Urothelium cell line (cell line): ENCODE data around the gene FITM1.

Experiments used
- DNase-seq: peaks from one replicate; pipeline ENCODE4 v3.0.0; 2011; ENCODE audit warnings: low spot score, mixed read lengths
- FAIRE-seq: peaks from 2 replicates; lab custom pipeline; 2011; peaks lifted over from hg19 to GRCh38; lab: Jason Lieb, UNC

The FITM1 gene

DNA sequence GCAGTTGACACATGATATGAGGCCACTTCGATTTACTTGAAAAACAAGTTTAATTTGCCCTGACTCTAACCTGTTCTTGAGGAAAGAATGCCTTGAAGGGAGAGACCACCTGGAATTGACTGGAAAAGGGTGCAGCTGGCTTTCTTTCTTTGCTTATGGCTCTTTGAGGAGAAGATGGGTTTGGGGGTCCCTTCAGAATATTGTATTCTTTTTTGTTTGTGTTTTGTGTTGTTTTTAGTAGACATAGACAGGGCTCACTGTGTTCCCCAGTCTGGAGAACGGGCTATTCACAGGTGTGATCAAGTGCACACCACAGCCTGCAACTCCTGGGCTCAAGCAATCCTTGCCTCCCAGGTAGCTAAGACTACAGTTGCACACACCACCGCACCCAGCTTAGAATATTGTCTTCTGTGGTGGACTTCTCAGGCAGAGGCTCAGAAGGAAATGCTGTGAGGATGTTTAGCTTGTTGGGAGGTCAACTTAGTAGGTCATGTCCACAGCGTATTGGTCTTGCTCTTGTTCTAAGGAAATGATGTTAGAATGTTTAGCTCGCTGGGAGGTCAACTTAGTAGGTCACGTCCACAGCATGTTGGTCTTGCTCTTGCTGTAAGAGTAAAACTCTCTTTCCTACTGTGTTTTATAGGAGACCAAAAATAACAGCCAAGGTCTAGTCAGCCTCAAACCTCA, 14.2 kb upstream of the FITM1 start:
- no peak for FAIRE-seq
- DNase-seq: no peak

DNA sequence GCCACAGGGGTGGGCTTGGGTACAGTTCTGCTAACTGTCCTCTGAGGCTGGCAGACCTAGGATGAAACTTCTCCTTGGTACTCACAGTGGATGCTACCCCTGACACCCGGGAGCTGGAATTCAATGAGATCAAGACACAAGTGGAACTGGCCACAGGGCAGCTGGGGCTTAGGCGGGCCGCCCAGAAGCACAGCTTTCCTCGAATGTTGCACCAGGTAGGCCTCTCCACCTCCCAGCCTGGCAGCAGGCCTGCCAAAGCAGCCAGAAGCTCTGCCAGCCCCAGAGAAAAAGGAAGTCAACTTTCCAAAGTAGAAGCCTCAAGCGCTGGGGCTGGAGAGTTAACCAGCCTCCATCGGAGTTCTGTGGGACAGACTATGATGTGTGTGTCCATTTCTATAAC, 13.3 kb upstream of the FITM1 start:
- FAIRE-seq (no peak), DNase-seq (no peak)

DNA sequence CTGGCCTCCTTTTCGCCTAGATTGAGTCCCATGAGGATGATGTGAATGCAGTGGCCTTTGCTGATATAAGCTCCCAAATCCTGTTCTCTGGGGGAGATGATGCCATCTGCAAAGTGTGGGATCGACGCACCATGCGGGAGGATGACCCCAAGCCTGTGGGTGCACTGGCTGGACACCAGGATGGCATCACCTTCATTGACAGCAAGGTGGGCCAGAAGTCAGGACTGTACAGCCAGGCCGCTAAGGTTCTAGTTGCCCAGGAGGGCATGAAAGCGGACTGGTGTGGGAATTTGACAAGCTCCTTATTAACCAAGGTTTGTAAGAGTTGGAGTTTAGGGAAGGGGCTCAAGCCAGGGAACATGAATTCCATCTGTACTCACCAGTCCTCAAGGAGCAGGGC, 10.8 kb upstream of the FITM1 start:
- no peak for FAIRE-seq

DNA sequence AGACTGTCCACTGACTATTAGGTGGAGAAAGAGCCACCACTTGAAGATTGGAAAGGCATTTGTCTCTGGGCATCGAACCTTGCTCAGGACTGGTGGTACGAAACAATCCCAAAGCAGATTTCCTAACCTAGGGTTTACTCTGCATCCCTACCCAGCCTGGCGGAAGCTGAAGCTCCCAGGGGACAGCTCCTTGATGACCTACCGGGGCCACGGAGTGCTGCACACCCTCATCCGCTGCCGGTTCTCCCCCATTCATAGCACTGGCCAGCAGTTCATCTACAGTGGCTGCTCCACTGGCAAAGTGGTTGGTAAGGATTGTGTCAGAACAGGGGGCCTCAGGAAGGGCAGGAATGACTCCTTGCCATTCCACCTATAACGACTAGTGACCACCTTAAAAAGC, 9.2 kb upstream of the FITM1 start:
- DNase-seq (no peak), FAIRE-seq (no peak)

More for the DNA sequence above, 10.8 kb upstream of the FITM1 start:
- DNase-seq: no peak

DNA sequence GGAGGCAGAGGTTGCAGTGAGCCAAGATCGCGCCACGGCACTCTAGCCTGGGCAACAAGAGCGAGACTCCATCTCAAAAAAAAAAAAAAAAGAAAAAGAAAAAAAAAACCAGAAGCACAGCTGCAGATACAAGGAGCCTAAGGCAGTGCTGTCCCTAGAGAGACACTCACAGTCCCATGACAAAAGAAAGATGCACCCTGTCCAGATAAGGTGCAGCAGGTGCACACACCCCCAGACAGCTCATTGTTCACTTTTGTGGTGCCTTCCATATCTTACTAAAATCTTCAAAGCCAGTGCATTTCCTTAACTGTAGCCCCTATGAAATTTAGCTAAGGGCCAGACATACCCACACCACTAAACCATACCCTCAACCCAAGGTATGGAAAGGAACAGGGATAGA, 8.0 kb upstream of the FITM1 start:
- FAIRE-seq: no peak
- DNase-seq: no peak

DNA sequence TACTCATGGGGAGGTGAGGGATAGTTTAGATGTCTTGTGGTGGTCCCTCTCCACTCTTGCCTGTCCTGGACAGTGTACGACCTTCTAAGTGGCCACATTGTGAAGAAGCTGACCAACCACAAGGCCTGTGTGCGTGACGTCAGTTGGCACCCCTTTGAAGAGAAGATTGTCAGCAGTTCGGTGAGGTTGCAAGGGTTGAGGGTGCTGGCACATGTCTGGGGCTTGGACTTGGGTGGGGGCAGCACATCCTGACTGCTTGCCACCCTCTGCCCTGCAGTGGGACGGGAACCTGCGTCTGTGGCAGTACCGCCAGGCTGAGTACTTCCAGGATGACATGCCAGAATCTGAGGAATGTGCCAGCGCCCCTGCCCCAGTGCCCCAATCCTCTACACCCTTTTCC, 7.6 kb upstream of the FITM1 start:
- FAIRE-seq (no peak), DNase-seq (no peak)

DNA sequence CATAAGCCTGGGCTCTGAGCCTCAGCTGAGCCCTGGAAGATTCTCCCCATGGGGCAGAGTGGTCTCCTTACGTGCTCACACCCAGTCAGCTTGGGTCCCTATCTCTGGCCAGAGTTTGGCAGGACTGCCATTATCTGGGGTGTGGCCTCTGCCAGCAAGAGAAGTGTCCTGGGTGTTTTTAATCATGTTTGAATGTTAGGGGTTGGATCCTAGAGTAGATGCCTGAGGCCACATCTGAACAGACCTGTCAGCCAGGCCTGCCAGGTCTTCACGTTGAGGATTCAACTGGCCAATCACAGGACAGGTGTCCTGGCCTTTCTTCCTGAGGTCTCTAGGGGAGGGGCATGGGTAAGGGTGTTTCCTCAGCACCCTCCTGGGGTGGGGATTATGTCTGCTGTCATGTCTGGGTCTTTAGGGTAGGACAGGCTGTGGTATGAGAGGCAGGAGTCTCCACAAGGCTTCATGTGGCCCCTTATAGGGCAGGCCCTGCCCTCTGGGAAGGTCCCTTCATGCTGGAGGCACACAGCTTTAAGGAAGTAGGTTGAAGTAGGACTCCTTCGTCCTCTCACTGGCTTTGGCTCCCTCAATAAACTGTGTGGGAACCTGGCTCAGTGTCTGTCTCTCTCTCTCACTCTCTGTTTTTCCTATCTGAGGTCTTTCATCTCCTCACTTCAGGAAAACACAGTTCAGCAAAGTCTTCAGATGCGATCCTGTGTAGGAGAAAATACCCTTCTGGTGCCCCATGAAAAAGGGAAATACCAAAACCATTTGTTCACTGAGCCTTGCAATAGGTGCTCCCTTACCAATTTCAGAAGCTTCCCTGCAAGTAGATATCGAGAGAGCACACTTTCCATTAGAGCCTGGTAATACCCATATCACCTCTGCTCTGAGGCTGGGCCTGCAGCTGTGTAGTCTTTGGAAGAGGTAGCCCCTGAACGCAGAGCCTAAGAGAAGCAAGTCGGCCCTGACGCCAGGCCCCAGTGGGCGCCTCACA, 6.7 kb upstream of the FITM1 start:
- DNase-seq (no peak), FAIRE-seq (no peak)

DNA sequence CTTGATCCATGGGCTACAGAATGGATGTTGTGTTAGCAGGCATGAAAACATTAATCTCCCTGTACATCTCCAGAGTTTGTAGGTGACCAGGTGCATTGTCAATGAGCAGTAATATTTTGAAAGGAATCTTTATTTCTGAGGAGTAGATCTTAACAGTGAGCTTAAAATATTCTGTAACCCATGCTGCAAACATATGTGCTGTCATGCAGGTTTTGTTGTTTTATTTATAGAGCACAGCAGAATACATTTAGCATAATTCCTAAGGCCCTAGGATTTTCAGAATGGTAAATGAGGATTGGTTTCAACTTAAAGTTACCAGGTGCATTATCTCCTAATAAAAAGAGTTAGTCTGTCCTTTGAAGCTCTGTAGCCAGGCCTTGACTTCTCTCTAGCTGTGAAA, 3.5 kb upstream of the FITM1 start:
- no peak for DNase-seq
- no peak for FAIRE-seq

DNA sequence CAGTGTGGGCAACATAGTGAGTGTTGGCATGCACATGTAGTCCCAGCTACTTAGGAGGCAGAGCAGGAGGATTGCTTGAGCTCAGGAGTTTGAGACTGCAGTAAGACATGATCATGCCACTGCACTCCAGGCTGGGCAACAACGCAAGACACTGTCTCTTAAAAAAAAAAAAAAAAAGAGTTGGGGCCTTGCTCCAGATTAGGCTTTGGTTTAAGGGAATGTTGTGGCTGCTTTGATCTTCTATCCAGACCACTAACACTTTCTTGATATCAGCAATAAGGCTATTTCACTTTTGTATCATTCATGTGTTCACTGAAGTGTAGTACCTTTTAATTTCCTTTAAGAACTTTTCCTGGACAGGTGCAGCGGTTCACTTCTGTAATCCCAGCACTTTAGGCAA, 2.8 kb upstream of the FITM1 start:
- DNase-seq: no peak
- no peak for FAIRE-seq

DNA sequence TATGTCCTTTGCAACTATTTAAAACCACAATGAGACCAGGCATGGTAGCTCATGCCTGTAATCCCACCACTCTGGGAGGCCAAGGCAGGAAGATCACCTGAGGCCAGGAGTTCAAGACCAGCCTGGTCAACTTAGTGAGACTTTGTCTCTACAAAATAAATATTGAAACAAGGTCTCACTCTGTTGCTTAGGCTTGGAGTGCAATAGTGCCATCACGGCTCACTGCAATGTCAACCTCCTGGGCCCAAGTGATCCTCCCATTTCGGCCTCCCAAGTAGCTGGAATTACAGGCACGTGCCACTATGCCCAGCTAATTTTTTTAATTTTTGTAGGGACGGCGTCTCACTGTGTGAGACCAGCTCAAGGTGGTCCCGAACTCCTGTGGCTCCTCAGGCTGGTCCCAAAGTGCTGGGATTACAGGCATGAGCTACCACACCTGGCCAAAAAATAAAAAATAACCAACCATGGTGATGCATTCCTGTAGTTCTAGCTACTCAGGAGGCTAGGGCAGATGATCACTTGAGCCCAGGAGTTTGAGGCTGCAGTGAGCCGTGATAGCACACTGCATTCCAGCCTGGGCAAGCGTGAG, 955 bp upstream of the FITM1 start:
- FAIRE-seq (no peak), DNase-seq (no peak)

DNA sequence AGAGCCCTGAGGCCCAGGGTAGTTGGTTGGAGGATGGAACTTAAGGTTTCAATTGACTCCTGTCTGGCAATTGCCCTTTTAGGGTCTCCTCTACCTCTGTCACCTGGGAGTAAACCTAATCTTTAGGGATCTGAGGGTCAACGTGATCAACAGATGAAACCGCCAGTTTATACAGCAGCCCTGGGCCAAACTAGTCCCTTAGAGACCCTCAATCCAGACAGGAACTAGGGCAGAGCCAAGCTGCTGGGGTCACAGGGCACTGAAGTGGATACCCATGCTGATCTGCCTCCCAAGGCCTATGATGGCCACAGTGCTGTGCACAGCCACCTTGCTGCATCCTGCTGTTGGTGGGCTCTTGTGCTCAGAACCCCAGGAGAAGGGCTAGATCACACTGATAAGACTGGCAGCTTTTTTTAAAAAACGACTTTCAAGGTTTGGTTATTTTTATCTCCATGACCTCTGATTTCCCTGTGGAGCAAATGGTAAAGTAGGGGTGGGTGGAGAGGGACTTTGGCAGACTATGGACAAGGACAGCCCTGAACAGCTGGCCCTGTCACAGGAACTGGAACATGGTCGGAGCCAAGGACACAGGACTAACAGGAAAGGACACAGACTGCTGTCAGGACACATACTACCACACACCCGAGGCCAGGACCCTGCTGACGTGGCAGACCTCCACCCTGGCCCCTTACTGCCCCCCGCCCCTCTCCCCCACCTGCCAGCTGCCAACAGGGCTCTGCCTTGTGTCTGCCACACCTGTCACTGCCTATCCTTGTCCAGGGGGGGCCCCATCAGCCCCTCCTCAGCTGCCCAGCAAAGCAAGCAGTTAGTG, 474 bp downstream of the FITM1 start:
- FAIRE-seq (no peak), DNase-seq (no peak)

DNA sequence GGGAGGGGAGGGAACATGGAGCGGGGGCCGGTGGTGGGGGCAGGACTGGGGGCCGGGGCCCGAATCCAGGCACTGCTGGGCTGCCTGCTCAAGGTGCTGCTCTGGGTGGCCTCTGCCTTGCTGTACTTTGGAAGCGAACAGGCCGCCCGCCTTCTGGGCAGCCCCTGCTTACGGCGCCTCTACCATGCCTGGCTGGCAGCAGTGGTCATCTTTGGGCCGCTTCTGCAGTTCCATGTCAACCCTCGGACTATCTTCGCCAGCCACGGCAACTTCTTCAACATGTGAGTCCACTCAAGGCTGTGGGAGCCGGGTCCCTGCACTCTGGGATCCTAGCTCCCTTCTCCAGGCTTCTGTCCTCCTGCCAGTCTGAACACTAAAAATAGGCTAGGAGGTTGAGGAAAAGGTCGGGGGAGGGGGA, 1.1 kb downstream of the FITM1 start:
- no peak for DNase-seq
- FAIRE-seq: no peak

DNA sequence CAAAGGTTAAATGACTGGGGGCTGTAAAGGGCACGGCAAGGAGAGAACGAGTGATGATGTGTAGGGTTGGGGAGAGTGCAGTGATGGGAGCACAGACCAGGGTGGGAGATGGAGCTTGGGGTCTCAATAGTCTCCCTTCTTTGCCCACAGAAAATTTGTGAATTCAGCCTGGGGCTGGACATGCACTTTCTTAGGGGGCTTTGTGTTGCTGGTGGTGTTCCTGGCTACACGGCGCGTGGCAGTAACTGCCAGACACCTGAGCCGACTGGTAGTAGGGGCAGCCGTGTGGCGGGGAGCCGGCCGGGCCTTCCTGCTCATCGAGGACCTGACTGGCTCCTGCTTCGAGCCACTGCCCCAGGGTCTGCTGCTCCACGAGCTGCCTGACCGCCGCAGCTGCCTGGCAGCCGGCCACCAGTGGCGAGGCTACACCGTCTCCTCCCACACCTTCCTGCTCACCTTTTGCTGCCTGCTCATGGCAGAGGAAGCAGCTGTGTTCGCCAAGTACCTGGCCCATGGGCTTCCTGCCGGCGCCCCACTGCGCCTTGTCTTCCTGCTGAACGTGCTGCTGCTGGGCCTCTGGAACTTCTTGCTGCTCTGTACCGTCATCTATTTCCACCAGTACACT, 1.7 kb downstream of the FITM1 start:
- DNase-seq (no peak), FAIRE-seq (no peak)

DNA sequence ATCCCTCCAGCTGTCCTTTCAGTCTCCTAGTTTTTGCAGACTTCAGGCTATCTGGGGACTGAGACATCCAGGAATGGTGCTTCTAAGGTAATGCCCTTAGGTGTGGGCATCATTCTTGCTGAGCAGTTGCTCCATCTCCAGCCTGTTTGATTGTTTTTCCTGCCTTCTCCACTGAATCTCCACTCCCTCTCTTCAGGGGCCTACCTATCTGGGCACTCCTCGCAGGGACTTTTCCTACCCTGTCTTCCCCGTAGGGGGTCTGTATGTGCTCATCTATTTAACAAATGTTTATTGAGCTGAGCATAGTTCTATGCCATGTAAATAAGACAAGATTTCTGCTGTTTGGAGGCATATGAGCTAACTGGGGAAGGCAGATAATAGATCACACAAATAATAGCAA, 2.5 kb downstream of the FITM1 start:
- no peak for DNase-seq
- FAIRE-seq: no peak

DNA sequence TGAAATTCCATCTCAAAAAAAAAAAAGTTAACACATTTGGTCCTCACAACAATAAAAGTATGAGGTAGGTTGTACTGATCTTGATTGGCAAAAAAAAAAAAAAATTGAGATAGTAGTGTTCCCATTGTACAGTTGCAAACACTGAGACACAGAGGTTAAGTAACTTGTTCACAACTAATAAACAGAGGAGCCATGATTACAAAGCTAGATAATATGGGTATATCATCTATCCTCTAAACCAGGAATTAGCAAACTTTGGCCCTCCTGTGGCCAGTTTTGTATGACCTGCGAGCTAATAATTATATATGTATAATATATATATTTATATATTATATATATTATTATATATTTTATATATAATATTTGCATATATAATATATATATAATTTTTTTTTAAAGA, 3.3 kb downstream of the FITM1 start:
- DNase-seq (no peak), FAIRE-seq (no peak)

DNA sequence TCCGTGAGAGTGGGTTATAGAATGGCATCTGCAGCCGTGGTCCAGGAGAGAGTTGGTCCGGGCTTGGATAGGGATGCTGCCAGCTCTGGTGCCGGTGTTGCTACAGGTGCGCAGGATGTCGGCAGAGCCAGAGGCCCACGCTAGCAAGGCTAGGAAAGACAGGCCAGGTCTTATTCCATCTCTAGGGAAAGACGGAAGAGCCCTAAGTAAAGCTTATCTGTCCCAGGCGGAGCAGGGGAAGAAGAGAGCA, 5.0 kb downstream of the FITM1 start:
- DNase-seq: no peak
- no peak for FAIRE-seq

DNA sequence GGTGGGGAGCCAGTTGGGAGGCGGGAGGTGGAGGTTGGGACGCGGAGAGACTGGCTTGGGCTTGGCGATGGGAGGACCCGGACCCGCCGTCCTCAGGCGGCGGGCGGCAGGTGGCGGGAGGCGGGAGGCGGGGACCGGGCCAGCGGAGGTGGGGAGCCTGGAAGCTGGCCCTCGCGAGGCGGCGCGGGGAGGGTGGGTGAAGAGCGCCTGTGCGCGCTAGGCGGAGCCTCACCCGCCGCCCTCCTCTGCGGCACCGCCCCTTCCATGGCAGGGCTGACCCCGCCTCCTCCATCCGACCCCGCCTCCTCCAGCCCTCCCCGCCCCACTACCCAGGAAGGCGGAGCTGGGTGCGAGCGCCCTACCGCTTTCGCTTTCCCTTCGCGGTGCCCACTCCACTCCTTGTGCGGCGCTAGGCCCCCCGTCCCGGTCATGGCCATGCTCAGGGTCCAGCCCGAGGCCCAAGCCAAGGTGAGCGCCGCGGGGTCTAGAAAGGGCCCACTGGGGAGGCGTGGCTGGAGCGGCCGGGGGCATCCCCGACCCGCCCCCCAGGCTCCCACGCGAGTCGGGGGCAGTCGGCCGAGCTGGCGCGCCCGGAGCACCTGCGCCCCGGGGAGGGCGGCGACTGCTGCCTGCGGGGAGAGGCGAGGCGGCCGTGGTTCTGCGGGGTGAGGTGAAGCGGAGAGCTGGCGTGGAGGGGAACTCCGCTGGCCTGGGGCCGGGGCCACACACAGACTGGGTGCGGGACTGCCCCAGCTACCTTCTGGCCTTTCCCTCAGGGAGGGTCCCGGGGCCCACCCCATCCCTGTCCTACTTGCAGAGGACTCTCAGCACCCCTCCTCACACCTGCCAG, 5.6 kb downstream of the FITM1 start, which contains the start of gene PSME1:
Gene PSME1 (plus strand): TSS at position 361 of the 850 bp plus-strand sequence. CDS start 69 bp downstream, at position 430.
- peak; percentile 93 for DNase-seq
- FAIRE-seq: no peak

DNA sequence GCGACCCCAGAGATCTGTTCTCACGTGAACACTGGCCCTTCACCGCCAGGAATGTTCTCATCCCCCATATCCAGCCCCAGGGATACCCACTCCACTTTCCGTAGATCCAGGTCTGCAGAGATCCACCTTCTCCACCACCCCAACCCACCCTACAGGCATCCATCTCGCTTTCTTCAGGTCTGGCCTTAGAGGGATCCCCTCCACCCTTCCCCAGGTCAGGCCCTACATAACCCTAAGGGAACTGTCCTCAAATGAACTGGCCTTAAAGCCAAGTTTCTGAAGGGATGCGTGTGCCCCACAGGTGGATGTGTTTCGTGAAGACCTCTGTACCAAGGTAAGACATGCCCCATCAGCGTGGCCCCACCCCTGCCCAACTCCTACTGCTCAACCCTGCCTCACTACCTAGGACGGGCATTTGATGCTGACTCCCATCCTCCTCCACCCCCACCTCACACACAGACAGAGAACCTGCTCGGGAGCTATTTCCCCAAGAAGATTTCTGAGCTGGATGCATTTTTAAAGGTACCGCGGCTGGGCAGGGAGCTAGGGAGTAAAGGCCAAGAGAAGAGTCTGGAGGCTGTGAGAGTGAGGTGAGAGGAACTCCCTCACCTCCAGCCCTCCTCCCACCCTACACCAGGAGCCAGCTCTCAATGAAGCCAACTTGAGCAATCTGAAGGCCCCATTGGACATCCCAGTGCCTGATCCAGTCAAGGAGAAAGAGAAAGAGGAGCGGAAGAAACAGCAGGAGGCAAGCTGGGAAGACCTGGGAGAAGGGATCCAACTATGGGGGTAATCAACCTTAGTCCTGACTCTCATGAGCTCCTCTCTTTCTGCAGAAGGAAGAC, 6.4 kb downstream of the FITM1 start:
- no peak for FAIRE-seq
- no peak for DNase-seq
